ENCODE data around the gene USP6.
"Not testable (repeated sequence)": the region's sequence is repeated elsewhere in the genome, so short reads cannot be mapped to it uniquely, and the experiment has no call there.

Gene USP6

GRCh38 chr17:5194346-5194745 is 78.5 kb downstream of the USP6 start:
- DNase-seq: no peak

GRCh38 chr17:5198472-5198871 is 82.6 kb downstream of the USP6 start:
- DNase-seq: no peak

- no peak for DNase-seq
Measured at GRCh38 chr17:5200360-5200759, 84.5 kb downstream of the USP6 start.

GRCh38 chr17:5201011-5201410 is 85.2 kb downstream of the USP6 start:
- DNase-seq: no peak

GRCh38 chr17:5203178-5203907 is 87.5 kb downstream of the USP6 start:
- DNase-seq: no peak

GRCh38 chr17:5203908-5204294 is 88.1 kb downstream of the USP6 start:
- no peak for DNase-seq

GRCh38 chr17:5209396-5209795 is 93.6 kb downstream of the USP6 start:
- no peak for DNase-seq

GRCh38 chr17:5210091-5210490 is 94.3 kb downstream of the USP6 start:
- no peak for DNase-seq

GRCh38 chr17:5210614-5211252 is 94.9 kb downstream of the USP6 start:
- no peak for DNase-seq

GRCh38 chr17:5211458-5211857 is 95.6 kb downstream of the USP6 start:
- DNase-seq: no peak

- not testable (repeated sequence) for DNase-seq
Measured at GRCh38 chr17:5217562-5217961, 101.7 kb downstream of the USP6 start.

GRCh38 chr17:5219536-5219935 is 103.7 kb downstream of the USP6 start:
- DNase-seq: no peak

- no peak for DNase-seq
Measured at GRCh38 chr17:5220074-5220473, 104.2 kb downstream of the USP6 start.

GRCh38 chr17:5221912-5222311 is 106.1 kb downstream of the USP6 start:
- not testable (repeated sequence) for DNase-seq

Measured in C1 segment of cervical spinal cord (tissue), 14 donors.